GM23248 (cell line): ENCODE data around the gene STK24.

Source experiments
- EZH2 ChIP-seq: fragments of 200-600 bp; sonication (generic); IDR thresholded peaks from 2 replicates; pipeline ENCODE4 v1.6.1; 2018; ENCODE audit warnings: antibody characterized with exemption, mild to moderate bottlenecking; ENCODE audit not compliant: insufficient read depth, poor library complexity, severe bottlenecking
- EZH2phosphoT487 ChIP-seq: fragments of 200-600 bp; sonication (generic); IDR thresholded peaks from 2 replicates; pipeline ENCODE4 v1.6.1; 2018; ENCODE audit warnings: antibody characterized with exemption, moderate library complexity, mild to moderate bottlenecking, low read depth; ENCODE audit not compliant: insufficient read depth

DNA sequence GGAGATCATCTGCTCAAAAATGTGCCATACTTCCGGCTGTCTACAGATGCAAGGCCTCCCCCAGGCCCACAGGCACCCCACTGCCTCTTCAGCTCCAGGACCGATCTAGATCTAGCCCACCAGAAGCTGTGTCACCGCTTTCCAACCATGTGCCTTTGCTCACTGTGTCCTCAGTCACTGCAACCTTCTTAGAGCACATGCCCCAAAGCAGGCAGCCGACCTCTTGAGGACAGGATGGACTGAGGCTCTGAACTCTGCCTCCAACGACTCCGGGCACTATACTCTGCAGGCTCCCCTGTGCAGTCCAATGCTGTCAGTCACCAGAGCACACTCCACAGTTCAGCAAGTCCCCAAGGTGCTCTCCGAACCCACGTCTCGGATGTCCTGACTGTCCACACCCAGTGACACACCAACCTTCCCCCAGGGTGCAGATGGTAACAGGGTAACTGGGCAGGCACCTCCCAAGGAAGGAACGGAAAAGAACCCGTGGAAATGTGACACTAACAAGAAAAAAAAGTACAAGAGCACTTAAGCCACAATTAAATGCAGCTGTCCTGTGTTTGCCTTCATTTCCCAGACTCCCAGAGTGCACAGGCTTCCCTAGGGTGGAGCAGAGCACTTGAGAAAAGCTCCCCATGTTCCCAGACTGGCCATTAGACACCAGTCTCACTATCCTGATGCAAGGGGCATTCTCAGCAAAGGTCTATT is 4.8 kb downstream of the STK24 start:
- TF ChIP-seq EZH2phosphoT487: 0 out of 2 replicates have a peak, but pooled peaks have one; percentile 10
- TF ChIP-seq EZH2: no peak
